Measurements from ENCODE around the gene PLCB3.
"Not testable (repeated sequence)": the region's sequence is repeated elsewhere in the genome, so short reads cannot be mapped to it uniquely, and the experiment has no call there.

DNA sequence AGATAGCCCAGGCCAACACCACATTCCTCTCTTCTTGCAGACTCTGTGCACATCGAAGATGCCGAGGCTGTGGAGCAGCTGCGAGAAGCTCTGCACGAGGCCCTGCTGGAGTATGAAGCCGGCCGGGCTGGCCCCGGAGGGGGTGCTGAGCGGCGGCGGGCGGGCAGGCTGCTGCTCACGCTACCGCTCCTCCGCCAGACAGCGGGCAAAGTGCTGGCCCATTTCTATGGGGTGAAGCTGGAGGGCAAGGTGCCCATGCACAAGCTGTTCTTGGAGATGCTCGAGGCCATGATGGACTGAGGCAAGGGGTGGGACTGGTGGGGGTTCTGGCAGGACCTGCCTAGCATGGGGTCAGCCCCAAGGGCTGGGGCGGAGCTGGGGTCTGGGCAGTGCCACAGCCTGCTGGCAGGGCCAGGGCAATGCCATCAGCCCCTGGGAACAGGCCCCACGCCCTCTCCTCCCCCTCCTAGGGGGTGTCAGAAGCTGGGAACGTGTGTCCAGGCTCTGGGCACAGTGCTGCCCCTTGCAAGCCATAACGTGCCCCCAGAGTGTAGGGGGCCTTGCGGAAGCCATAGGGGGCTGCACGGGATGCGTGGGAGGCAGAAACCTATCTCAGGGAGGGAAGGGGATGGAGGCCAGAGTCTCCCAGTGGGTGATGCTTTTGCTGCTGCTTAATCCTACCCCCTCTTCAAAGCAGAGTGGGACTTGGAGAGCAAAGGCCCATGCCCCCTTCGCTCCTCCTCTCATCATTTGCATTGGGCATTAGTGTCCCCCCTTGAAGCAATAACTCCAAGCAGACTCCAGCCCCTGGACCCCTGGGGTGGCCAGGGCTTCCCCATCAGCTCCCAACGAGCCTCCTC, 64.6 kb downstream of the PLCB3 start:
- not testable (repeated sequence) for TF ChIP-seq POLR2A (IDR thresholded peaks at IDR 0.05; ENCODE audit: low read depth, low read length); SPI1 (IDR thresholded peaks at IDR 0.05; ENCODE audit: low read depth, low read length); POLR2AphosphoS5 (IDR thresholded peaks at IDR 0.05; ENCODE audit: low read depth, low read length); TAF1 (IDR thresholded peaks at IDR 0.05; ENCODE audit: low read depth, low read length); POU2F2 (IDR thresholded peaks at IDR 0.05; ENCODE audit: low read depth, low read length); PAX5 (IDR thresholded peaks at IDR 0.05; ENCODE audit: insufficient read depth, low read length, severe bottlenecking)
